K562 (cell line): ENCODE data around the gene TTC33. TPM values are rescaled to one million over a fixed set of nuclear protein-coding genes. Genes with fewer than 3 reads are reported as not detected.

Experiments used
- BHLHE40 ChIP-seq: IDR thresholded peaks from 2 replicates; pipeline ENCODE4 v1.6.1; 2011; ENCODE audit warnings: low read length, improper control_type of control experiment
- CEBPB ChIP-seq: fragments of 450-650 bp; IDR thresholded peaks from 2 replicates; pipeline ENCODE4 v1.6.1; 2016; ENCODE audit warnings: missing genetic modification characterization, missing compliant biosample characterization
- CREBBP ChIP-seq: IDR thresholded peaks from one replicate; pipeline ENCODE4 v1.6.1; 2012; ENCODE audit warnings: low read depth, mild to moderate bottlenecking, control low read depth, inconsistent platforms, low read length
- CTBP1 ChIP-seq: fragments of 450-650 bp; IDR thresholded peaks from 2 replicates; pipeline ENCODE4 v1.6.1; 2016; ENCODE audit warnings: borderline replicate concordance
- GTF2F1 ChIP-seq: IDR thresholded peaks from 2 replicates; pipeline ENCODE4 v1.6.1; 2011; ENCODE audit warnings: low read depth, low read length, improper control_type of control experiment
- HNRNPUL1 ChIP-seq: fragments of 200-400 bp; formaldehyde crosslinking; IDR thresholded peaks from 2 replicates; pipeline ENCODE4 v1.6.1; 2017; ENCODE audit warnings: low read length
- KLF10 ChIP-seq: fragments of 250-450 bp; sonication (Bioruptor Pico); IDR thresholded peaks from 2 replicates; pipeline ENCODE4 v1.6.1; 2021; ENCODE audit warnings: matching md5 sums
- RBM39 ChIP-seq: fragments of 200-400 bp; formaldehyde crosslinking; optimal IDR thresholded peaks from 2 replicates; pipeline ENCODE3; 2018; ENCODE audit warnings: low read depth, low read length
- SAFB2 ChIP-seq: fragments of 200-400 bp; formaldehyde crosslinking; IDR thresholded peaks from 2 replicates; pipeline ENCODE4 v1.6.1; 2018; ENCODE audit warnings: borderline replicate concordance, low read length, low read depth, moderate library complexity; ENCODE audit not compliant: severe bottlenecking
- SNAPC5 ChIP-seq: fragments of 250-450 bp; sonication (Bioruptor Pico); IDR thresholded peaks from 2 replicates; pipeline ENCODE4 v1.8.0; 2021; ENCODE audit warnings: moderate library complexity, mild to moderate bottlenecking, inconsistent platforms
- TCF7L2 ChIP-seq: fragments of 150-350 bp; IDR thresholded peaks from 2 replicates; pipeline ENCODE4 v1.6.1; 2016; ENCODE audit warnings: low read depth, mild to moderate bottlenecking, low read length, moderate library complexity
- ZC3H8 ChIP-seq: fragments of 450-650 bp; IDR thresholded peaks from 2 replicates; pipeline ENCODE4 v1.6.1; 2017
- ZNF165 ChIP-seq: fragments of 250-450 bp; sonication (Bioruptor Pico); IDR thresholded peaks from 2 replicates; pipeline ENCODE4 v1.4.0; 2020; ENCODE audit warnings: borderline replicate concordance
- ZNF212 ChIP-seq: fragments of 450-650 bp; formaldehyde crosslinking; IDR thresholded peaks from 2 replicates; pipeline ENCODE4 v1.4.0; 2020; ENCODE audit warnings: mild to moderate bottlenecking
- ZNF609 ChIP-seq: sonication (generic); formaldehyde crosslinking; IDR thresholded peaks from 2 replicates; pipeline ENCODE4 v1.8.1; 2023; ENCODE audit warnings: missing genetic modification reagents, mild to moderate bottlenecking, borderline replicate concordance
- polyA plus RNA-seq, 8 experiments: library from polyadenylated mRNA; depleted of rRNA in 4 of 8; stranded (reverse) in 5 of 8; unstranded in 3 of 8; fragments of >200 nt; fragmentation: Nextera tagmentation in 2 of 8; fragmentation: Illumina TruSeq in 1 of 8; extraction: Ambion mirVana in 2 of 8; extraction: Trizol in 1 of 8; gene quantifications; 2 replicates each; pipeline versions ENCODE4 v1.2.1 to v1.2.3, GENCODE V29; 2011 to 2014; ENCODE audit warnings: inconsistent platforms in 1 of 8, missing spikeins in 1 of 8
- total RNA-seq, 7 experiments: library from RNA; depleted of rRNA in 6 of 7; stranded (reverse); fragments of >200 nt in 6 of 7; fragmentation: Illumina TruSeq in 2 of 7; extraction: Trizol in 2 of 7; gene quantifications; 2 replicates each; pipeline versions ENCODE4 v1.2.1 to v1.2.3, GENCODE V29; 2011 to 2021; ENCODE audit warnings: low replicate concordance in 1 of 7
- TF ChIP-seq, protein P1 (sequence below), 3 experiments: fragments of 200-800 bp in 1 of 3; sonication (Bioruptor generic) in 1 of 3; sonication (generic) in 1 of 3; formaldehyde crosslinking in 1 of 3; IDR thresholded peaks; 2 replicates each; pipeline versions ENCODE4 v1.6.1 to v1.8.0; 2016 to 2022; ENCODE audit warnings: mild to moderate bottlenecking in 2 of 3, missing compliant biosample characterization in 2 of 3, missing genetic modification characterization in 2 of 3, missing genetic modification reagents in 1 of 3

TTC33 gene
- total and polyA plus RNA-seq, 9 of the 15 experiments (the other 6 are each of a cell fraction or from before 2014, with no cell fraction given) = 11.5 to 24.9 (median 21.1) TPM

DNA sequence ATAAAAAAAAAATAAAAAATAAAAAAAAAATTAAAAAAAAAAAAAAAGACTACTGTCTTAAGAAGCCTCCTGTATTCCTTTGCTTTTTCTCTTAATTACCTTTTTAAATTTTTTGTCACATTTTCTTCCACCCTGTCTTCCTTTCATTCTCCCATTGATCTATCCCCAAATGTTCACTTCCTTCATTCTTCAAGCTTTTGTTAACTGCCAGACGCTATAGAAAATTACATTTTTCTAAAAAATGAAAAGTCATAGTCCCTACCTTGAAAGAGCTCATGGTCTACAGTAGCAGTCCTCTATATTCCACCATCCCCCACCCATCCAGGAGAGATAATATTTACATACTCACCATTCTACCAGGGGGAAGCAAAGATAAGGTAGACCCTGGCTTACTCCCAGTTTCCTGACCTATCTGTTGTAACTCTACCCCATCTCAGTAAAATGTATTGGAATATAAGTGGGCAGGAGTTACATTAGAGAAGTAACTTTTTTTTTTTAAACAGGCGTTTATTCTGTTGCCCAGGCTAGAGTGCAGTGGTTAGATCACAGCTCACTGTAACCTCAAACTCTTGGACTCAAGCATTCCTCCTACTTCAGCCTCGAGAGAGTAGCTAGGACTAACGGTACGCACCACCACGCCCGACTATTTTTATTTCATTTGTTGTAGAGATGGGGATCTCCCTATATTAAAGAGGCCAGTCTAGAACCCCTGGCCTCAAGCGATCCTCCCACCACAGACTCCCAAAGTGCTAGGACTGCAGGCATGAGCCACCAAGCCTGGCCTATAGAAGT lies 46.2 kb upstream of the TTC33 start (continued):
- TF ChIP-seq CREBBP = no peak
- TF ChIP-seq BHLHE40 = peak; percentile 58; the same call in 1 of the 2 replicates
- peak; percentile 57 for TF ChIP-seq CTBP1
- TF ChIP-seq KLF10 (CRISPR knock-in tag) = no peak
- TF ChIP-seq, protein P1, sequence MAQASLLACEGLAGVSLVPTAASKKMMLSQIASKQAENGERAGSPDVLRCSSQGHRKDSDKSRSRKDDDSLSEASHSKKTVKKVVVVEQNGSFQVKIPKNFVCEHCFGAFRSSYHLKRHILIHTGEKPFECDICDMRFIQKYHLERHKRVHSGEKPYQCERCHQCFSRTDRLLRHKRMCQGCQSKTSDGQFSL (CRISPR knock-in tag; IDR thresholded peaks at IDR 0.05) = no peak
- TF ChIP-seq, protein P1 (tag; IDR thresholded peaks at IDR 0.05) = no peak
- no peak for TF ChIP-seq RBM39
- no peak for TF ChIP-seq SNAPC5
- TF ChIP-seq TCF7L2 = no peak
- TF ChIP-seq ZNF212 (CRISPR knock-in tag) = no peak
- TF ChIP-seq ZNF165 (CRISPR knock-in tag) = no peak
- peak; percentile 70 for TF ChIP-seq CEBPB (tag)
- no peak for TF ChIP-seq HNRNPUL1
- no peak; the same call in 1 of the 2 replicates for TF ChIP-seq ZC3H8
- TF ChIP-seq ZNF609 (CRISPR knock-in tag) = no peak
- peak; percentile 67; the same call in 1 of the 2 replicates for TF ChIP-seq GTF2F1
- TF ChIP-seq SAFB2 = no peak
